Activated CD8-positive, alpha-beta memory T cell treated with anti-CD3 and anti-CD28 coated beads for 24 hours (primary cell): ENCODE measurements around the gene RCN1.
"Not testable (repeated sequence)": the region's sequence is repeated elsewhere in the genome, so short reads cannot be mapped to it uniquely, and the experiment has no call there.

Experiments used
- DNase-seq: peaks from one replicate; pipeline ENCODE4 v3.0.0-alpha.2; 2020

The RCN1 gene

GRCh38 chr11:32080361-32080980 is 10.4 kb upstream of the RCN1 start:
- DNase-seq = no peak

GRCh38 chr11:32081129-32081641 is 9.7 kb upstream of the RCN1 start:
- DNase-seq = no peak

- no peak for DNase-seq
Observed at GRCh38 chr11:32081901-32082300, 9.0 kb upstream of the RCN1 start.

GRCh38 chr11:32082346-32082986 is 8.4 kb upstream of the RCN1 start:
- DNase-seq = no peak

GRCh38 chr11:32087597-32087996 is 3.3 kb upstream of the RCN1 start:
- DNase-seq = no peak

- no peak for DNase-seq
Observed at GRCh38 chr11:32088117-32088941, 2.5 kb upstream of the RCN1 start.

- no peak for DNase-seq
Observed at GRCh38 chr11:32092581-32093170, 1.8 kb downstream of the RCN1 start.

GRCh38 chr11:32094923-32095322 is 4.0 kb downstream of the RCN1 start:
- no peak for DNase-seq

GRCh38 chr11:32098142-32098903 is 7.4 kb downstream of the RCN1 start:
- no peak for DNase-seq

- no peak for DNase-seq
Observed at GRCh38 chr11:32099516-32099915, 8.6 kb downstream of the RCN1 start.

- no peak for DNase-seq
Observed at GRCh38 chr11:32100495-32100894, 9.6 kb downstream of the RCN1 start.

GRCh38 chr11:32101791-32102190 is 10.9 kb downstream of the RCN1 start:
- DNase-seq = no peak

- DNase-seq = not testable (repeated sequence)
Observed at GRCh38 chr11:32103121-32103719, 12.3 kb downstream of the RCN1 start.

GRCh38 chr11:32103941-32104340 is 13.1 kb downstream of the RCN1 start:
- no peak for DNase-seq

- no peak for DNase-seq
Observed at GRCh38 chr11:32105871-32106560, 15.1 kb downstream of the RCN1 start.

GRCh38 chr11:32107647-32108046 is 16.8 kb downstream of the RCN1 start:
- DNase-seq = no peak

- DNase-seq = no peak
Observed at GRCh38 chr11:32108576-32108975, 17.7 kb downstream of the RCN1 start.

- DNase-seq = no peak
Observed at GRCh38 chr11:32109138-32109537, 18.3 kb downstream of the RCN1 start.

GRCh38 chr11:32109592-32109991 is 18.7 kb downstream of the RCN1 start:
- no peak for DNase-seq

- DNase-seq = no peak
Observed at GRCh38 chr11:32110795-32111194, 19.9 kb downstream of the RCN1 start.

GRCh38 chr11:32113200-32113919 is 22.5 kb downstream of the RCN1 start:
- no peak for DNase-seq
